ENCODE measurements around the gene PPP1R1B.

Gene PPP1R1B

GRCh38 chr17:39607057-39607850 is 19.5 kb upstream of the PPP1R1B start:
- peaks cover 93% of the 10 kb centered on the region for H3K27me3 ChIP-seq (ENCODE audit: insufficient read depth, low read depth, severe bottlenecking)
- no peak for DNase-seq

GRCh38 chr17:39607851-39608130 is 19.0 kb upstream of the PPP1R1B start, which contains the start of gene NEUROD2:
Gene NEUROD2, minus strand, starts transcription at chr17:39607920. Its CDS starts 1,321 bp downstream, at chr17:39606599.
- Histone ChIP-seq H3K27me3 (ENCODE audit: insufficient read depth, low read depth, severe bottlenecking) (peaks cover 89% of the 10 kb centered on the region), H3K4me3 (ENCODE audit: low read depth, low read length) (no peak within 1 kb of the TSS), H3K27ac (no peak within 1 kb of the TSS), H3K9me3 (ENCODE audit: severe bottlenecking) (no peaks in the 10 kb centered on the region), H3K36me3 (no peaks in the 10 kb centered on the region)
- no peak for TF ChIP-seq CTCF (IDR thresholded peaks at IDR 0.05; ENCODE audit: low read depth, low read length)
- DNase-seq = no peak

More at GRCh38 chr17:39607057-39607850, 19.5 kb upstream of the PPP1R1B start:
- Histone ChIP-seq H3K36me3 (no peaks in the 10 kb centered on the region), H3K9me3 (ENCODE audit: severe bottlenecking) (no peaks in the 10 kb centered on the region), H3K4me3 (ENCODE audit: low read depth, low read length) (no peak overlapping the region), H3K27ac (no peak overlapping the region)
- TF ChIP-seq CTCF (IDR thresholded peaks at IDR 0.05; ENCODE audit: low read depth, low read length) = no peak

GRCh38 chr17:39608142-39608981 is 18.4 kb upstream of the PPP1R1B start:
- no peaks in the 10 kb centered on the region for H3K36me3 ChIP-seq
- H3K4me3 ChIP-seq (ENCODE audit: low read depth, low read length) = no peak overlapping the region
- H3K9me3 ChIP-seq (ENCODE audit: severe bottlenecking) = no peaks in the 10 kb centered on the region
- no peak overlapping the region for H3K27ac ChIP-seq
- DNase-seq = no peak
- no peak for TF ChIP-seq CTCF (IDR thresholded peaks at IDR 0.05; ENCODE audit: low read depth, low read length)
- H3K27me3 ChIP-seq (ENCODE audit: insufficient read depth, low read depth, severe bottlenecking) = peaks cover 89% of the 10 kb centered on the region

- Histone ChIP-seq H3K4me3 (ENCODE audit: low read depth, low read length) (no peak overlapping the region), H3K36me3 (no peaks in the 10 kb centered on the region), H3K9me3 (ENCODE audit: severe bottlenecking) (no peaks in the 10 kb centered on the region), H3K27me3 (ENCODE audit: insufficient read depth, low read depth, severe bottlenecking) (peaks cover 89% of the 10 kb centered on the region), H3K27ac (no peak overlapping the region)
- no peak for TF ChIP-seq CTCF (IDR thresholded peaks at IDR 0.05; ENCODE audit: low read depth, low read length)
- DNase-seq = no peak
These were observed 17.2 kb upstream of the PPP1R1B start for GRCh38 chr17:39609416-39610025.

- Histone ChIP-seq H3K27me3 (ENCODE audit: insufficient read depth, low read depth, severe bottlenecking) (peaks cover 89% of the 10 kb centered on the region), H3K36me3 (no peaks in the 10 kb centered on the region), H3K27ac (no peak overlapping the region), H3K9me3 (ENCODE audit: severe bottlenecking) (no peaks in the 10 kb centered on the region), H3K4me3 (ENCODE audit: low read depth, low read length) (no peak overlapping the region)
- no peak for TF ChIP-seq CTCF (IDR thresholded peaks at IDR 0.05; ENCODE audit: low read depth, low read length)
- DNase-seq = no peak
These were observed 15.2 kb upstream of the PPP1R1B start for GRCh38 chr17:39611401-39612112.
